ENCODE measurements around the gene SORD.

Gene SORD

DNA sequence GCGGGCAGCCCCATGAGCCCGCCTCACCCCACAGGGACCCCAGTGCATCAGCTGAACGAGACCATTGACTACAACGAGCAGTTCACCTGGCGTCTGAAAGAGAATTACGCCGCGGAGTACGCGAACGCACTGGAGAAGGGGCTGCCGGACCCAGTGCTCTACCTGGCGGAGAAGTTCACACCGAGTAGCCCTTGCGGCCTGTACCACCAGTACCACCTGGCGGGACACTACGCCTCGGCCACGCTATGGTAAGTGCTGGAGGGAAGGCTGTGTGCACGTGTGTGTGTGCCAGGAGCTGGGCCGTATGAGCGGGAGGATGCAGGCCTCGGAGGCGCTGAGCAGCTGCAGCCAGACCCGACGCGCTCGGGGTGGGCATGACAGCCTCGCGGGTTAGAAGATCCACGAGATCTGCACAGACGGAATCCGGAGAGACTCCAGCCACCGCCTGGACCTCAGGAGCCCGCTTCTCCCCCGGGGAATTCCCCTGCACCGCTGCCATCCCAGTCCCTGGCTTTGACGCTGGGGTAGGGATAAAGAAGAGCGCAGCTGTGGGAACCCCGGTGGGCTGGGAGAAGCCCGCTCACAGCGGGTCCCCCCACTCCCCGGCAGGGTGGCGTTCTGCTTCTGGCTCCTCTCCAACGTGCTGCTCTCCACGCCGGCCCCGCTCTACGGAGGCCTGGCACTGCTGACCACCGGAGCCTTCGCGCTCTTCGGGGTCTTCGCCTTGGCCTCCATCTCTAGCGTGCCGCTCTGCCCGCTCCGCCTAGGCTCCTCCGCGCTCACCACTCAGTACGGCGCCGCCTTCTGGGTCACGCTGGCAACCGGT is 93.7 kb downstream of the SORD start:
- DNase-seq (ENCODE audit: low read depth): no peak

DNA sequence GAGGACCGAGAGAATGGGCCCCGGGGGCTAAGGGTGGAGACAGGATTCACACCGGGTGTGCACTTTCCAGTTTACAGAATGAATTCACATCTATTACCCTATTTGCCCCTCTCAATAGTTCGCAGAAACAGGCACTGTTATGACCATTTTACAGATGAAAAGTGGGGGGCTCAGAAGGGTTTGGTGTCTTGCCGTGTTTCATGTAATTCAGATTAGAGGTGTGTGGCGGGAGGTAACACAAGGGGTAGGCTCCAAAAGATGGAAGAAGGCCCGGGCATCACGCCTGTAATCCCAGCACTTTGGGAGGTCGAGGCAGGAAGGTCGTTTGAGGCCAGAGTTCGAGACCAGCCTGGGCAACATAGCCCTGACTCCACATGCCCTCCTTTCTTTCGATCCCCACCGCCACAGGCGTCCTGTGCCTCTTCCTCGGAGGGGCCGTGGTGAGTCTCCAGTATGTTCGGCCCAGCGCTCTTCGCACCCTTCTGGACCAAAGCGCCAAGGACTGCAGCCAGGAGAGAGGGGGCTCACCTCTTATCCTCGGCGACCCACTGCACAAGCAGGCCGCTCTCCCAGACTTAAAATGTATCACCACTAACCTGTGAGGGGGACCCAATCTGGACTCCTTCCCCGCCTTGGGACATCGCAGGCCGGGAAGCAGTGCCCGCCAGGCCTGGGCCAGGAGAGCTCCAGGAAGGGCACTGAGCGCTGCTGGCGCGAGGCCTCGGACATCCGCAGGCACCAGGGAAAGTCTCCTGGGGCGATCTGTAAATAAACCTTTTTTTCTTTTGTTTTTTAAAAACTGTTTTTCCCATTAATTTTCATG is 94.5 kb downstream of the SORD start:
- DNase-seq (ENCODE audit: low read depth): no peak

DNA sequence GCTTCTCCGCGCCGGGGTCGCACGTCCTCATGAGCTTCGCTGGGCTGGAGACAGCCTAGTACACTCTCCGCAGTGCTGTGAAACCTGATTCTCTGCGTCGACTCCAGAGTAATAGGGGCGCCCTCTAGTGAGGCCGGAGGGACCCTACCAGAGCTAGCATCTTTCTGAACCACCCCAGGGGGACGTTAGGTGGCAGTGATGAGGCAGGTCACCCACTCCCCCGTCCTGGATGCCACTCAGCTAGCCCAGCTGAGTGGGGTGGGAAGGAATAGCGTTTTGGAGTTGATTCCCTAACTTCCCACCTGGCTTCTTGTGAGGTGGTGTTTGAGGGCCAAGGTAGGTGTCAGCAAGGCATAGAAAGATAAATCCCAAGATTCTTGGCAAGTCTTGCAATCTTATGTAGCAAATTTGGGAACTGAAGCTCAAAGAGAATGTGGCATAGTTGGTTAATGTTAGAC is 95.2 kb downstream of the SORD start:
- peak; percentile 55 for DNase-seq (ENCODE audit: low read depth)

DNA sequence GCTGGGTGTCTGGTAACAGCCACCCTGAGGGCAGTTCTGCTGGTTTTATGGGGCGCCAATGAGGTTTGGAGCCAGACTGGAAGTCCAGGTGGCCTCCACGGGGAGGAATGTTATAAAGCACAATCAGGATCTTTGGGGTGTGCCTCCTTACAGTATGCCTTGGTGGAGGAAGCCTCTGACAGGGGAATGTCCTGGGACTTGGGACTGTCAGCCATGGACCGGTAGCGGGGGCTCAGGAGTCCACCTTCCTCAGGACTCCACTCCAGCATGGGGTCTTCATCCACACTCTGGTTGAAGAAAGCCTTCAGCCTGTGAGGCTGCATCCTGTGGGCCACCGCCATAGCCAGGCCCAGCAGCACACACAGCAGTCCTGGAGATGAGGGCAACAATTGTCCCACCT is 96.0 kb downstream of the SORD start:
- DNase-seq (ENCODE audit: low read depth): no peak

DNA sequence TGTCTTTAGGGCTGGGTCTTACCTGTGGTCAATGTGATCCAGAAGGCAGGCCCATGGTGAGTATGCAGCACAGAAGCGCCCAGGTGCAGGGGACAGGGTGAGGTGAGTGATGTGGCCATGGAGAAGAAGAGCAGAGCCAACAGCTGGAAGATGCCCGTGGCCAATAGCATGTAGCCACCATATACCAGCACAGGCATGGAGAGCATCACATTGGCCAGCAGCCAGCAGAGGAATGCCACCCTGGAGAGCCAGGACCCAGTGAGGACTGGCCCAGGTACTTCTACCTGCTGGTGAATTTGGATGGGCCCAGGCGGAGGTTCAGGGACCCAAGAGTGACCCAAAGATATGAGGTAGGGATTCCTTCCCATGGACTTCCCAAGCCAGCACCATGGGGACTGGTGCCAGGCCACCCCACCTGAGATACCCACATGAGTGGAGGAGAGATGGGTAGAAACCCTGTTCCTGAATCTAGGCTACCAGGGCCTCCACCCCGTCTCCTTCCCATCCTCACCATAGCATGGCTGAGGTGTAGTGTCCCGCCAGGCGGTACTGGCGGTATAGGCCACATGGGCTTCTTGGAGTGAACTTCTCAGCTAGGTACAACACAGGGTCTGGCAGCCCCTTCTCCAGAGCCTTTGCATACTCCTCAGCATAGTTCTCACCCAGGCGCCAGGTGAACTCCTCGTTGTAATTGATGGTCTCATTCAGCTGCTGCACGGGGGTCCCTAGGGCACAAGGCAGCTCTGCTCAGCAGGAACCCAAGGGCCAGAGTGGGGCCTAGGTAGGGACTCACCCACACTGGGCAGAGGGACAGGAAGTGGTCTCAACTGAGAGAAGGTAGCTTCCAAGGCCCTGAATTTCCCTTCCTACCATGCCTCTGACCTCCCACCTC is 97.3 kb downstream of the SORD start:
- no peak for DNase-seq (ENCODE audit: low read depth)

DNA sequence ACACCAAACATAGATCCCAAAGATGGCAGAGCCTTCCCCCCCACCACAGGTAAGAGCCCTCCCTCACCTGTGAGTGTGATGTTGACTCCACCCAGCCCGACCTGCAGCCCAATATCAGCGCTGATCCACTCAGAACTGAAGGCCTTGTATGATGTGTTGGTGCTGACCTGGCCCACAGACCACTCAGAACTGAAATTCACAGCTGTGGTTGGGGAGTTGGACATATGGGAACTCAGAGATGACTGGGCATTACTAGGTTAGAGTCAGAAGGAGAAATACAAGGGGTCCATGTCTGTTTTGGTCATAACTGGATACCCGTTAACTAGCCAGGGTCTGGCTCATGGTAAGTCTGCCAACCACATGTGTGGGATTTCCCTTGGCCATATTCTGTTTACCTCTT is 98.0 kb downstream of the SORD start:
- no peak for DNase-seq (ENCODE audit: low read depth)

DNA sequence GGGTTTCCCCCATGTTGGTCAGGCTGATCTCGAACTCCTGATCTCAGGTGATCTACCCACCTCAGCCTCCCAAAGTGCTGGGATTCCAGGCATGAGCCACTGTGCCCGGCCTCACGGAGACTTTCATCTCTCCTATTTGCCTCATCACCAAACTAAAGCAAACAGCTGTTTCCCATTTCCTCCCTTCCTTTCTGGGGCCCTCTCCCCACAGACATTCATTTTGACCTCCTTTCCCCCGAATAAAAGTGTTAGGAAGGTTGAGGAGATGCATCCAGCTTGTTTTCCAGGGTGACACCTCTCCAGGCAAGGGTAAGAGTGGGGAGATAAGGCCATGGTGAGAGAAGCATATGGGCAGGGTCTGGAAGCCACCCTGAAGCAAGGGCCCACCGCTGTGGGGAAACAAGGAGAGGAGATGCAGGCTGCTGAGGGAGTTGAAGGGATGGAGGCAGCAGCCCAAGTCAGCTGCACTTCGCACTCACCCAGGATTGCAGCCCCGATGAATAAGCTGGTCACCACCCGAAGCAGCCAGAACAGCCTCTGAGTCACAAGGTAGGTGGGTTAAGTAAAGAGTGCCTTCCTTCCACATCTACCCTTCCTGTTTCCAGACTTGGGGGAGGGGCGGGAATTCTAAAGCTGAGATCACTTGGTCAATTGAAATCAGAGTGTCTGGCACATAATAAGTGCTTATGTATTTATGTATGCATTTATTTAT is 98.9 kb downstream of the SORD start:
- DNase-seq (ENCODE audit: low read depth): no peak

DNA sequence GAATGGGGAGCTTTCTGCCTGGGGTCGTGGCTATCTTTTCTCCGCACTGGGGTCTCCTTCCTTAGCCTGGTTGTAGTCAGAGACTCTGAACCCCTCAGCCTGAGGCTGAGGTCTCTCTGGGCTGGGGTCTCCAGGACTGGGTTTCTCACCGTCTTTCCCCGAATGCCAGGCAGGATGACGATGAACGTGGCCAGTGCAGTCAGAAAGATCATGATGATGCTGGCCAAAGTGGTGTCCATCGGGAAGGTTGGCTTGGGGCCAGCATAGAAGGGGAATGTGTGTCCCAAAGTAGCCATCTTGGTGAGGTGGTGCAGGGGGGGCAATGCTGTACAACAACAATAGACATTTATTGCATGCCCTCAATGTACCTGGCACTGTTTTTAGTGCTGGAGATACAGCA is 99.7 kb downstream of the SORD start:
- no peak for DNase-seq (ENCODE audit: low read depth)

DNA sequence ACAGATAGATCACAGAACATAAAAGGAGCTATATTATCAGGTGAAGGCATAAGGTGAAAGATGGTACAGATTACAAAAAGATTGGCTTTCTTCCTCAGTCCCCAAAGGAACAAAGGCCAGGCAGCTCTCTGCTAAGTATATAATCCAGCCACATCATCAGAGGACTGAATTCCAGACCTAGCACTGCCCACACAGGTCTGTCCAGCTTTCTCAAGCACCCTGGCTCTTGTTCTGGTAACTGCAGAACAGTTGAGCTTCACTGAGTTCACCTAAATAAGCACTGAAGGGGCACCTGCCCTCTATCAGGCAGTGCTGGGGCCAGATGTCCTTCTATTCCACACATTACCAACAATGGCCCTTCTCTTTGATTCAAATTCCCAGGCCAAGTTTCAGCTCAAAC is 100.4 kb downstream of the SORD start:
- no peak for DNase-seq (ENCODE audit: low read depth)

DNA sequence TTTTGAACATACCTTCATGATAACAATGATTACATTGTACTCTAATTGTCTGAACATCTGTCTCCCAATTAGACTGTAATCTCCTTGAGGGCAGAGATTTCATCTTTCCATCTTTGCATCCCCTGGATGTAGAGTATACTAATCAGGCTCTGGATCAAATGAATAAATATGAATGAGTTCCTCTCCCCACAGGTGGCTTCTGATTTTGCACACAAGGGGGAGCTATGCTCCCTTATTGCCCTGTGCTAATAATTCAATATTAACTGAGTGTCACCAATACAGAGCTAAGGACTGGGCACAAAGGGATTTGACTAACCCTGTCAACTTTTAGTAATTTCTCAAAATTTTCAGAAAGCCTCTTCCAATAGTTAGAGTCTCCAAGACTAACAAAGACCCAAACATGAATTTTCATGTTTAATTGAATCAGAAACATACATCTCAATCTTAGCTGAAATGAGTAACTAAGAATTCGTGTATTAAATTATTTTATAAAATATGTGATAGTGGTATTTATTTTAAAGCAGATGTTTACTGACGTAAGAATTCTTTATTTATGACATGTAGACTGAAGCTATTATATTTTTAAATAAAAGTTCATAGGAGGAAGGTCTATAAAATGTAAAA is 103.7 kb downstream of the SORD start:
- DNase-seq (ENCODE audit: low read depth): no peak
